ENCODE data around the gene EML6. TPM values are rescaled to one million over a fixed set of nuclear protein-coding genes. Genes with fewer than 3 reads are reported as not detected.

Gene EML6
- total and polyA plus RNA-seq, 2 of the 8 experiments (the other 6 are each of a cell fraction or from before 2014, with no cell fraction given), result 1.2 to 1.6 TPM

GRCh38 chr2:54927751-54928615, 204.5 kb downstream of the EML6 start:
- FAIRE-seq (no peak), DNase-seq (ENCODE audit: low read depth in 1 of 2, low spot score in 2 of 2) (no peak)
- Histone ChIP-seq H3K9ac (replicated peaks in 1 of 4; ENCODE audit: extremely low read depth in 1 of 4, low read depth in 3 of 4, low read length in 3 of 4) (no peak overlapping the region), H3K4ac (replicated peaks; ENCODE audit: insufficient read length, low read depth, low read length) (no peak overlapping the region), H4K8ac (ENCODE audit: extremely low read depth, insufficient read depth, low read length) (no peak overlapping the region), H3K14ac (ENCODE audit: insufficient read length) (no peak overlapping the region), H3K4me3 (ENCODE audit: extremely low read depth in 1 of 4, insufficient read depth in 2 of 4, low read depth in 3 of 4, low read length in 4 of 4) (no peak overlapping the region), H4K91ac (replicated peaks; ENCODE audit: insufficient read length, low read length) (no peak overlapping the region), H4K20me1 (replicated peaks in 1 of 2; ENCODE audit: control insufficient read depth in 1 of 2, insufficient read depth in 2 of 2, low read length in 2 of 2) (no peaks in the 10 kb centered on the region), H3K9me3 (ENCODE audit: insufficient read depth in 2 of 2, low read depth in 1 of 2, low read length in 1 of 2) (no peaks in the 10 kb centered on the region), H3K79me2 (ENCODE audit: control insufficient read depth in 1 of 2, insufficient read depth in 2 of 2, low read length in 2 of 2) (no peaks in the 10 kb centered on the region), H2BK15ac (ENCODE audit: low read length) (no peak overlapping the region), H4K5ac (ENCODE audit: insufficient read length, low read depth, low read length) (no peak overlapping the region), H2AK5ac (ENCODE audit: low read depth, low read length) (no peak overlapping the region), H2BK20ac (ENCODE audit: low read length) (no peak overlapping the region), H2BK120ac (replicated peaks; ENCODE audit: low read depth, low read length) (no peak overlapping the region), H3K4me2 (ENCODE audit: insufficient read depth in 1 of 2, low read depth in 2 of 2, low read length in 2 of 2) (no peak overlapping the region), H3K27me3 (replicated peaks in 1 of 4; ENCODE audit: control insufficient read depth in 3 of 4, extremely low read depth in 1 of 4, insufficient read depth in 3 of 4, low read length in 3 of 4) (no peaks in the 10 kb centered on the region), H3K79me1 (ENCODE audit: low read depth, low read length) (no peaks in the 10 kb centered on the region), H3K36me3 (ENCODE audit: control insufficient read depth in 2 of 4, insufficient read depth in 4 of 4, low read length in 3 of 4) (no peaks in the 10 kb centered on the region), H3K4me1 (replicated peaks in 1 of 4; ENCODE audit: control insufficient read depth in 3 of 4, insufficient read depth in 4 of 4, low read length in 3 of 4) (no peaks in the 10 kb centered on the region), H2BK5ac (ENCODE audit: low read depth, low read length) (no peak overlapping the region), H3K56ac (replicated peaks; ENCODE audit: insufficient read length, low read depth, low read length) (no peak overlapping the region), H3K18ac (ENCODE audit: extremely low read depth, low read length) (no peak overlapping the region), H3K23me2 (ENCODE audit: low read depth, low read length) (no peaks in the 10 kb centered on the region; the same call in 1 of the 2 replicates), H2AFZ (ENCODE audit: low read length) (no peak overlapping the region), H3K23ac (ENCODE audit: insufficient read length) (no peak overlapping the region), H3K27ac (ENCODE audit: low read depth, low read length) (no peak overlapping the region), H2BK12ac (ENCODE audit: low read depth, low read length) (no peak overlapping the region)
- ChIA-PET POLR2A (ENCODE audit: partially characterized antibody) (no interaction called here), CTCF (ENCODE audit: partially characterized antibody) (interaction anchor here (0.6 to 1.7 kb wide), 2 partner anchors 10 to 23 kb away, joined by 3 to 6 read pairs; no protein-coding TSS in a partner anchor)
- TF ChIP-seq GABPA (IDR thresholded peaks at IDR 0.05; ENCODE audit: borderline replicate concordance, insufficient read depth, low read length), result no peak
- no peak for TF ChIP-seq HDAC2 (IDR thresholded peaks at IDR 0.05; ENCODE audit: borderline replicate concordance in 1 of 2, low read depth in 2 of 2, low read length in 2 of 2)
- no peak for TF ChIP-seq USF2 (IDR thresholded peaks at IDR 0.05; ENCODE audit: low read length)
- TF ChIP-seq SIRT6 (IDR thresholded peaks at IDR 0.05; ENCODE audit: low read length), result no peak
- TF ChIP-seq SP4 (IDR thresholded peaks at IDR 0.05; ENCODE audit: low read length), result no peak
- no peak for TF ChIP-seq KDM1A (IDR thresholded peaks at IDR 0.05; ENCODE audit: borderline replicate concordance, low read length)
- no peak for TF ChIP-seq POLR2AphosphoS5 (IDR thresholded peaks at IDR 0.05; ENCODE audit: low read depth, low read length)
- TF ChIP-seq RBBP5 (IDR thresholded peaks at IDR 0.05; ENCODE audit: borderline replicate concordance, low read depth, low read length), result no peak
- TF ChIP-seq CHD1 (IDR thresholded peaks at IDR 0.05; ENCODE audit: low read depth, low read length), result no peak
- TF ChIP-seq TAF1 (IDR thresholded peaks at IDR 0.05; ENCODE audit: low read depth, low read length), result no peak
- 93% methylated on average over 14 of the region's 16 CpGs; no CpG with 5 or more reads in 1 of the 2 experiments for WGBS, 2 experiments (ENCODE audit: extremely low coverage in 1 of 2, insufficient coverage in 1 of 2, insufficient read length in 1 of 2, insufficient replicate concordance in 2 of 2, low coverage in 1 of 2, low lambda C conversion rate in 2 of 2, missing lambda C conversion rate in 1 of 2)
